Measurements from ENCODE around the gene ZNF500. TPM values are rescaled to one million over a fixed set of nuclear protein-coding genes. Genes with fewer than 3 reads are reported as not detected.

The ZNF500 gene
- total and polyA plus RNA-seq, 2 experiments from 2014 or later: 5.8 to 15.3 TPM

DNA sequence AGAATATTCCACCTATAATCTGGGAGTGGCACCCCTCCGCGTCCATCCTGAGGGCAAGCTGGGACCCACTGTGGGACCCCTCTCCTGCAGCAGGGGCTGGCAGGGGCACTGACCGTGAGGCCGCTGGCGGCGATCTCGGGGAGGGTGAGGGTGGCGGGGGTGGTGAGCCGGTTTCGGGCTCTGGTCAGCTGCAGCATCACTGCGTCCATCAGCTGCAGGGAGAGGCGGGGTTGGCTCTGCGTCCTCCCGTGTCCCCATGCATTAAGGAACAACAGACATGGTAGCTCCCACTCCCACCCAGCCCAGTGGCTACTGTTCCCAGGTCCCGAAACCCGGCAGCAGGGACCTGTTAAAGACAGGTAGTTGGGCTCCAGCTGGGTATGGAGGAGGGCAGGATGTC lies 31.5 kb upstream of the ZNF500 start:
- H3F3A ChIP-seq (replicated peaks; ENCODE audit: low read depth): peaks cover 8% of the 10 kb centered on the region; the same call in 1 of the 2 replicates
- H3K27ac ChIP-seq (ENCODE audit: low read depth): no peak overlapping the region
- H3K27me3 Mint-ChIP-seq (ENCODE audit: insufficient read depth, low read depth, poor library complexity): peaks cover 8% of the 10 kb centered on the region
- H3K36me3 ChIP-seq (ENCODE audit: insufficient read depth): peaks cover 3% of the 10 kb centered on the region; the same call in 1 of the 2 replicates
- no peaks in the 10 kb centered on the region for H4K20me1 ChIP-seq (replicated peaks; ENCODE audit: insufficient read depth)
- H3K79me2 ChIP-seq (replicated peaks; ENCODE audit: insufficient read depth): no peaks in the 10 kb centered on the region
- peaks cover 13% of the 10 kb centered on the region for H3K4me1 Mint-ChIP-seq
- H3K27ac Mint-ChIP-seq: no peak overlapping the region
- no peak overlapping the region for H3K4me3 Mint-ChIP-seq
- H3K4me1 ChIP-seq (ENCODE audit: insufficient read depth): peaks cover 16% of the 10 kb centered on the region; the same call in 1 of the 2 replicates
- ATAC-seq (no peak), DNase-seq (ENCODE audit: low spot score) (no peak)
- H3K9me3 Mint-ChIP-seq: no peaks in the 10 kb centered on the region
- TF ChIP-seq JUNB (IDR thresholded peaks at IDR 0.05; ENCODE audit: unreplicated experiment): no peak
- TF ChIP-seq EZH2phosphoT487 (IDR thresholded peaks at IDR 0.05; ENCODE audit: unreplicated experiment): no peak
- TF ChIP-seq, protein P1, sequence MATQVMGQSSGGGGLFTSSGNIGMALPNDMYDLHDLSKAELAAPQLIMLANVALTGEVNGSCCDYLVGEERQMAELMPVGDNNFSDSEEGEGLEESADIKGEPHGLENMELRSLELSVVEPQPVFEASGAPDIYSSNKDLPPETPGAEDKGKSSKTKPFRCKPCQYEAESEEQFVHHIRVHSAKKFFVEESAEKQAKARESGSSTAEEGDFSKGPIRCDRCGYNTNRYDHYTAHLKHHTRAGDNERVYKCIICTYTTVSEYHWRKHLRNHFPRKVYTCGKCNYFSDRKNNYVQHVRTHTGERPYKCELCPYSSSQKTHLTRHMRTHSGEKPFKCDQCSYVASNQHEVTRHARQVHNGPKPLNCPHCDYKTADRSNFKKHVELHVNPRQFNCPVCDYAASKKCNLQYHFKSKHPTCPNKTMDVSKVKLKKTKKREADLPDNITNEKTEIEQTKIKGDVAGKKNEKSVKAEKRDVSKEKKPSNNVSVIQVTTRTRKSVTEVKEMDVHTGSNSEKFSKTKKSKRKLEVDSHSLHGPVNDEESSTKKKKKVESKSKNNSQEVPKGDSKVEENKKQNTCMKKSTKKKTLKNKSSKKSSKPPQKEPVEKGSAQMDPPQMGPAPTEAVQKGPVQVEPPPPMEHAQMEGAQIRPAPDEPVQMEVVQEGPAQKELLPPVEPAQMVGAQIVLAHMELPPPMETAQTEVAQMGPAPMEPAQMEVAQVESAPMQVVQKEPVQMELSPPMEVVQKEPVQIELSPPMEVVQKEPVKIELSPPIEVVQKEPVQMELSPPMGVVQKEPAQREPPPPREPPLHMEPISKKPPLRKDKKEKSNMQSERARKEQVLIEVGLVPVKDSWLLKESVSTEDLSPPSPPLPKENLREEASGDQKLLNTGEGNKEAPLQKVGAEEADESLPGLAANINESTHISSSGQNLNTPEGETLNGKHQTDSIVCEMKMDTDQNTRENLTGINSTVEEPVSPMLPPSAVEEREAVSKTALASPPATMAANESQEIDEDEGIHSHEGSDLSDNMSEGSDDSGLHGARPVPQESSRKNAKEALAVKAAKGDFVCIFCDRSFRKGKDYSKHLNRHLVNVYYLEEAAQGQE (IDR thresholded peaks at IDR 0.05; ENCODE audit: unreplicated experiment): no peak
- no peak for TF ChIP-seq ZNF114 (CRISPR knock-in tag; IDR thresholded peaks at IDR 0.05)
- TF ChIP-seq STAT1 (IDR thresholded peaks at IDR 0.05; ENCODE audit: unreplicated experiment): no peak
- TF ChIP-seq, protein P2, sequence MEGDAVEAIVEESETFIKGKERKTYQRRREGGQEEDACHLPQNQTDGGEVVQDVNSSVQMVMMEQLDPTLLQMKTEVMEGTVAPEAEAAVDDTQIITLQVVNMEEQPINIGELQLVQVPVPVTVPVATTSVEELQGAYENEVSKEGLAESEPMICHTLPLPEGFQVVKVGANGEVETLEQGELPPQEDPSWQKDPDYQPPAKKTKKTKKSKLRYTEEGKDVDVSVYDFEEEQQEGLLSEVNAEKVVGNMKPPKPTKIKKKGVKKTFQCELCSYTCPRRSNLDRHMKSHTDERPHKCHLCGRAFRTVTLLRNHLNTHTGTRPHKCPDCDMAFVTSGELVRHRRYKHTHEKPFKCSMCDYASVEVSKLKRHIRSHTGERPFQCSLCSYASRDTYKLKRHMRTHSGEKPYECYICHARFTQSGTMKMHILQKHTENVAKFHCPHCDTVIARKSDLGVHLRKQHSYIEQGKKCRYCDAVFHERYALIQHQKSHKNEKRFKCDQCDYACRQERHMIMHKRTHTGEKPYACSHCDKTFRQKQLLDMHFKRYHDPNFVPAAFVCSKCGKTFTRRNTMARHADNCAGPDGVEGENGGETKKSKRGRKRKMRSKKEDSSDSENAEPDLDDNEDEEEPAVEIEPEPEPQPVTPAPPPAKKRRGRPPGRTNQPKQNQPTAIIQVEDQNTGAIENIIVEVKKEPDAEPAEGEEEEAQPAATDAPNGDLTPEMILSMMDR (conservative IDR thresholded peaks at IDR 0.05; ENCODE audit: low read depth in 2 of 2): no peak
- no peak for TF ChIP-seq ZNF331 (CRISPR knock-in tag; IDR thresholded peaks at IDR 0.05; ENCODE audit: low read depth)
- no peak for TF ChIP-seq EZH2 (IDR thresholded peaks at IDR 0.05; ENCODE audit: low read depth, unreplicated experiment)
- TF ChIP-seq CREB1 (CRISPR knock-in tag; IDR thresholded peaks at IDR 0.05; ENCODE audit: low read depth): no peak
- TF ChIP-seq, protein P3, sequence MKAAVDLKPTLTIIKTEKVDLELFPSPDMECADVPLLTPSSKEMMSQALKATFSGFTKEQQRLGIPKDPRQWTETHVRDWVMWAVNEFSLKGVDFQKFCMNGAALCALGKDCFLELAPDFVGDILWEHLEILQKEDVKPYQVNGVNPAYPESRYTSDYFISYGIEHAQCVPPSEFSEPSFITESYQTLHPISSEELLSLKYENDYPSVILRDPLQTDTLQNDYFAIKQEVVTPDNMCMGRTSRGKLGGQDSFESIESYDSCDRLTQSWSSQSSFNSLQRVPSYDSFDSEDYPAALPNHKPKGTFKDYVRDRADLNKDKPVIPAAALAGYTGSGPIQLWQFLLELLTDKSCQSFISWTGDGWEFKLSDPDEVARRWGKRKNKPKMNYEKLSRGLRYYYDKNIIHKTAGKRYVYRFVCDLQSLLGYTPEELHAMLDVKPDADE (IDR thresholded peaks at IDR 0.05): no peak
- TF ChIP-seq POLR2AphosphoS5 (IDR thresholded peaks at IDR 0.05; ENCODE audit: low read depth): no peak
- no peaks in the 10 kb centered on the region for H3K9me2 ChIP-seq (ENCODE audit: insufficient read depth)
- no peaks in the 10 kb centered on the region for H3K27me3 ChIP-seq (ENCODE audit: insufficient read depth)
- no peak overlapping the region for H3K4me3 ChIP-seq
- no peak overlapping the region for H3K4me2 ChIP-seq
- H2AFZ ChIP-seq: no peak overlapping the region
- H3K36me3 Mint-ChIP-seq (ENCODE audit: low read depth): peaks cover 7% of the 10 kb centered on the region; the same call in 2 of the 3 replicates

All from GM23338 (cell line).